Rectal smooth muscle tissue (tissue), 1 donor: ENCODE measurements around the gene MYL2.

Experiments used
- H3K27ac ChIP-seq: one replicate; pipeline ENCODE4 v1.7.0; 2013; ENCODE audit warnings: low read depth, low read length, inconsistent platforms
- H3K27me3 ChIP-seq: one replicate; pipeline ENCODE4 v1.7.0; 2013; ENCODE audit warnings: low read length; ENCODE audit not compliant: control insufficient read depth, insufficient read depth
- H3K36me3 ChIP-seq: one replicate; pipeline ENCODE4 v1.7.0; 2013; ENCODE audit warnings: low read length; ENCODE audit not compliant: control insufficient read depth, insufficient read depth
- H3K4me1 ChIP-seq: one replicate; pipeline ENCODE4 v1.7.0; 2013; ENCODE audit warnings: low read length; ENCODE audit not compliant: control insufficient read depth, insufficient read depth
- H3K4me3 ChIP-seq: one replicate; pipeline ENCODE4 v1.7.0; 2013; ENCODE audit warnings: low read length
- H3K9ac ChIP-seq: one replicate; pipeline ENCODE4 v1.7.0; 2013; ENCODE audit warnings: low read length

Gene MYL2

GRCh38 chr12:110906985-110907384 is 13.4 kb downstream of the MYL2 start:
- Histone ChIP-seq H3K9ac (no peak overlapping the region), H3K4me1 (no peaks in the 10 kb centered on the region), H3K27me3 (peaks cover 3% of the 10 kb centered on the region), H3K27ac (no peak overlapping the region), H3K4me3 (no peak overlapping the region), H3K36me3 (no peaks in the 10 kb centered on the region)

- Histone ChIP-seq H3K27ac (no peak overlapping the region), H3K27me3 (peaks cover 3% of the 10 kb centered on the region), H3K4me1 (no peaks in the 10 kb centered on the region), H3K9ac (no peak overlapping the region), H3K36me3 (no peaks in the 10 kb centered on the region), H3K4me3 (no peak overlapping the region)
Observed at GRCh38 chr12:110906516-110906915, 13.9 kb downstream of the MYL2 start.

GRCh38 chr12:110906083-110906482 is 14.3 kb downstream of the MYL2 start:
- H3K27ac ChIP-seq = no peak overlapping the region
- no peak overlapping the region for H3K9ac ChIP-seq
- H3K4me3 ChIP-seq = no peak overlapping the region
- peaks cover 3% of the 10 kb centered on the region for H3K27me3 ChIP-seq
- no peaks in the 10 kb centered on the region for H3K4me1 ChIP-seq
- no peaks in the 10 kb centered on the region for H3K36me3 ChIP-seq

- Histone ChIP-seq H3K36me3 (no peaks in the 10 kb centered on the region), H3K4me3 (no peak overlapping the region), H3K4me1 (no peaks in the 10 kb centered on the region), H3K27me3 (no peaks in the 10 kb centered on the region), H3K27ac (no peak overlapping the region), H3K9ac (no peak overlapping the region)
Observed at GRCh38 chr12:110903511-110903910, 16.9 kb downstream of the MYL2 start.

GRCh38 chr12:110901401-110901800 is 19.0 kb downstream of the MYL2 start:
- Histone ChIP-seq H3K36me3 (no peaks in the 10 kb centered on the region), H3K27ac (no peak overlapping the region)

DNA sequence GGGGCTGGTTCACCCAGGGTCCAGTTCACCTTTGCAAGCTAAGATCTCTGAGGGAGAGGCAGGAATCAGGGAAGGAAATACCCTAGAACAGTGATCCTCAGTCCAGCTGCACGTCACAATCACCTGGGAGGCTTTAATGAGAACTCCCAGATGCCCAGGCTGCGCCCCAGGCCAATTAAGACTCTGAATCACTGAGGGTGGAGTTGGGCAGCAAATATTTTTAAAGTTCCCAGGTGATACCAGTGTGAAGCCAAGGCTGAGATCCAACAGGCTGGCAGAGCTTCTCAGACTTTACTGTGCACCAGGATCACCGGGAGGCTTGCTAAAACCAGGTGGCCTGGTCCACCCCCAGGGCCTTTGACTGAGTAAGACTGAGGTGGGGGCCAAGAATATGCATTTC is 23.8 kb downstream of the MYL2 start:
- no peak overlapping the region for H3K27ac ChIP-seq
- H3K9ac ChIP-seq = no peak overlapping the region
- no peaks in the 10 kb centered on the region for H3K27me3 ChIP-seq
- no peak overlapping the region for H3K4me3 ChIP-seq
- no peaks in the 10 kb centered on the region for H3K36me3 ChIP-seq
- H3K4me1 ChIP-seq = no peaks in the 10 kb centered on the region

More at GRCh38 chr12:110901401-110901800, 19.0 kb downstream of the MYL2 start:
- H3K4me1 ChIP-seq = no peaks in the 10 kb centered on the region
- H3K27me3 ChIP-seq = no peaks in the 10 kb centered on the region
- no peak overlapping the region for H3K4me3 ChIP-seq
- no peak overlapping the region for H3K9ac ChIP-seq

- Histone ChIP-seq H3K27ac (no peak overlapping the region), H3K27me3 (no peaks in the 10 kb centered on the region), H3K9ac (no peak overlapping the region), H3K36me3 (no peaks in the 10 kb centered on the region), H3K4me1 (no peaks in the 10 kb centered on the region), H3K4me3 (no peak overlapping the region)
Observed at GRCh38 chr12:110893956-110894355, 26.4 kb downstream of the MYL2 start.

- Histone ChIP-seq H3K27ac (no peak overlapping the region), H3K27me3 (no peaks in the 10 kb centered on the region), H3K4me1 (no peaks in the 10 kb centered on the region), H3K4me3 (no peak overlapping the region), H3K36me3 (no peaks in the 10 kb centered on the region), H3K9ac (no peak overlapping the region)
Observed at GRCh38 chr12:110889361-110889760, 31.0 kb downstream of the MYL2 start.

GRCh38 chr12:110888256-110888991 is 32.0 kb downstream of the MYL2 start:
- Histone ChIP-seq H3K27me3 (no peaks in the 10 kb centered on the region), H3K27ac (no peak overlapping the region), H3K4me3 (peak overlapping the region; percentile 47), H3K4me1 (no peaks in the 10 kb centered on the region), H3K9ac (no peak overlapping the region), H3K36me3 (no peaks in the 10 kb centered on the region)

DNA sequence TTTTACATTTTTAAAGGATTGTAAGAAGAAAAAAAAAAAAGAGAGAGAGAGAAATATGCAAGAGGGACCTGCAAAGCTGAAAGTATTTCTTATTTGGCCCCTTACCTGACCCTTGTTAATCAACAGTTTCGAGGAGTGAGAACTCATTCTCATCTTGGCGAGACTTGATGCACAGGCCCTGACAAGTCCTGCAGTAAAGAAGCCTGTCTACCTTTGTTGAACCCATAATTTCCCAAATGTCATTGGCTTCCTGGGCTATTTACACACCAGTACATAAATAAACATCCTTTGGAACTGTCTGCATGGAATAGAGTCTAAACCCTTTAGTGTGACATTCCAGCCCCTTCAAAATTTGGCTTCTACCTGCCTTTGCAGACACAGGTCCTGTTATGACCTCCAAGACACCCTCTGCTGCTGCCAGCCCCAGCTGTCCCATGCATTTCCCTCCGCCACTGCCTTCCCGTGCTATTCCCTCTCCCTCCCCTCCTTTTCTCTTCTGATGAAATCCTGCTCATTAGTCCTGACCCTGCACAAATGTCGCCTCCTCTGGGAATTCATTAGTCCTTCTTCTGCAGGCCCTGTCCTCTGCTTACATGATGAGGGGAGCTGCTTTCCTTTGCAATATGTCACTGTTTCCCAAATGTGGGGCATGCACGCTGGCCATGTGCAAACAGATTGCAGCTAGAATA is 35.1 kb downstream of the MYL2 start:
- Histone ChIP-seq H3K4me3 (no peak overlapping the region), H3K27me3 (no peaks in the 10 kb centered on the region), H3K27ac (no peak overlapping the region), H3K4me1 (no peaks in the 10 kb centered on the region), H3K36me3 (no peaks in the 10 kb centered on the region), H3K9ac (no peak overlapping the region)

DNA sequence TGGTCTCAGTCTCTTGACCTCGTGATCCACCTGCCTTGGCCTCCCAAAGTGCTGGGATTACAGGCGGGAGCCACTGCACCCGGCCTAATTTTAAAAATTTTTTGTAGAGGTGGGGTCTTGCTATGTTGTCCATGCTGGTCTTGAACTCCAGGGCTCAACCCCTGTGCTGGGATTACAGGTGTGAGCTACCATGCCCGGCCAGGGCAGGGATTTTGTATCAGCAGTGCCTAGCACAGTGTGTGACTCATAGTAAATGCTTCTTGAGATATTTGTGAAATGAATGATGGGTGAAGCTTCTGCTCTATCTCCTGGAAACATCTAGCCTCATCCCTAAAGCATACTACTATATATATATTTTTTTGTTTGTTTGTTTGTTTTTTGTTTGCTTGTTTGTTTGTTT is 37.1 kb downstream of the MYL2 start:
- no peaks in the 10 kb centered on the region for H3K36me3 ChIP-seq
- H3K4me1 ChIP-seq = no peaks in the 10 kb centered on the region
- H3K9ac ChIP-seq = no peak overlapping the region
- no peak overlapping the region for H3K4me3 ChIP-seq
- H3K27me3 ChIP-seq = no peaks in the 10 kb centered on the region
- no peak overlapping the region for H3K27ac ChIP-seq

- Histone ChIP-seq H3K9ac (no peak overlapping the region), H3K36me3 (no peaks in the 10 kb centered on the region), H3K4me3 (no peak overlapping the region), H3K27me3 (no peaks in the 10 kb centered on the region), H3K27ac (no peak overlapping the region), H3K4me1 (no peaks in the 10 kb centered on the region)
Observed at GRCh38 chr12:110880651-110881050, 39.7 kb downstream of the MYL2 start.

GRCh38 chr12:110874781-110875180 is 45.6 kb downstream of the MYL2 start:
- Histone ChIP-seq H3K4me1 (no peaks in the 10 kb centered on the region), H3K36me3 (no peaks in the 10 kb centered on the region), H3K27me3 (no peaks in the 10 kb centered on the region), H3K27ac (no peak overlapping the region), H3K4me3 (no peak overlapping the region), H3K9ac (no peak overlapping the region)
